ENCODE data around the gene SPOCK2. TPM values are rescaled to one million over a fixed set of nuclear protein-coding genes. Genes with fewer than 3 reads are reported as not detected.

The SPOCK2 gene
- polyA plus RNA-seq, 1 experiment = 0.02 TPM

DNA sequence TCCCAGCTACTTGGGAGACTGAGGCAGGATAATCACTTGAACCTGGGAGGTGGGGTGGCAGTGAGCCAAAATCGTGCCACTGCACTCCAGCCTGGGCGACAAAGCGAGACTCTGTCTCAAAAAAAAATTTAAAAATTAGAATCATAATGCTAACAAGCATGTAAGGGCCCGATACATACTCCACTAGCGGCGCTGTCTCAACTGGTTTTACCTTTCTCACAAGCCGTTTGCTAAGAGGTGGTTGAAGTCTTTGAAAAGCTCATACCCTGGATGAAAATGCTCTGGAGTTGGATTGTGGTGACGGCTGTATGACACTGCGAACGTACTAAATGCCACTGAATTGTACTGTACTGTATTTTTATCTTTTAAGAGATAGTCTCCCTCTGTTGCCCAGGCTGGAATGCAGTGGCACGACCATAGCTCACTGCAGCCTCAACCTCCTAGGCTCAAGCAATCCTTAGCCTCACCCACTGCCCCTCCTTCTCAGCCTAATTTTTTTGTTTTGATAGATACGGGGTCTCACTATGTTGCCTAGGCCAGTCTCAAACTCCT is 29.9 kb downstream of the SPOCK2 start:
- Histone ChIP-seq H3K4me3 (ENCODE audit: low read depth, low read length) (no peak overlapping the region), H3K27ac (ENCODE audit: low read depth, low read length) (no peak overlapping the region), H3K9me3 (ENCODE audit: control insufficient read depth, insufficient read depth, low read length) (no peaks in the 10 kb centered on the region; the same call in 1 of the 2 replicates), H3K27me3 (ENCODE audit: control insufficient read depth, insufficient read depth, low read length) (peaks cover 28% of the 10 kb centered on the region)
- DNase-seq (ENCODE audit: low read depth, low spot score) = no peak
- ChIA-PET POLR2A (no interaction called here), CTCF (interaction anchor here (1.7 to 3.9 kb wide), 2 partner anchors 9 to 162 kb away, joined by 10 to 32 read pairs; no protein-coding TSS in a partner anchor)
- TF ChIP-seq, protein P1, sequence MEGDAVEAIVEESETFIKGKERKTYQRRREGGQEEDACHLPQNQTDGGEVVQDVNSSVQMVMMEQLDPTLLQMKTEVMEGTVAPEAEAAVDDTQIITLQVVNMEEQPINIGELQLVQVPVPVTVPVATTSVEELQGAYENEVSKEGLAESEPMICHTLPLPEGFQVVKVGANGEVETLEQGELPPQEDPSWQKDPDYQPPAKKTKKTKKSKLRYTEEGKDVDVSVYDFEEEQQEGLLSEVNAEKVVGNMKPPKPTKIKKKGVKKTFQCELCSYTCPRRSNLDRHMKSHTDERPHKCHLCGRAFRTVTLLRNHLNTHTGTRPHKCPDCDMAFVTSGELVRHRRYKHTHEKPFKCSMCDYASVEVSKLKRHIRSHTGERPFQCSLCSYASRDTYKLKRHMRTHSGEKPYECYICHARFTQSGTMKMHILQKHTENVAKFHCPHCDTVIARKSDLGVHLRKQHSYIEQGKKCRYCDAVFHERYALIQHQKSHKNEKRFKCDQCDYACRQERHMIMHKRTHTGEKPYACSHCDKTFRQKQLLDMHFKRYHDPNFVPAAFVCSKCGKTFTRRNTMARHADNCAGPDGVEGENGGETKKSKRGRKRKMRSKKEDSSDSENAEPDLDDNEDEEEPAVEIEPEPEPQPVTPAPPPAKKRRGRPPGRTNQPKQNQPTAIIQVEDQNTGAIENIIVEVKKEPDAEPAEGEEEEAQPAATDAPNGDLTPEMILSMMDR (IDR thresholded peaks at IDR 0.05; ENCODE audit: low read depth, low read length) = no peak

DNA sequence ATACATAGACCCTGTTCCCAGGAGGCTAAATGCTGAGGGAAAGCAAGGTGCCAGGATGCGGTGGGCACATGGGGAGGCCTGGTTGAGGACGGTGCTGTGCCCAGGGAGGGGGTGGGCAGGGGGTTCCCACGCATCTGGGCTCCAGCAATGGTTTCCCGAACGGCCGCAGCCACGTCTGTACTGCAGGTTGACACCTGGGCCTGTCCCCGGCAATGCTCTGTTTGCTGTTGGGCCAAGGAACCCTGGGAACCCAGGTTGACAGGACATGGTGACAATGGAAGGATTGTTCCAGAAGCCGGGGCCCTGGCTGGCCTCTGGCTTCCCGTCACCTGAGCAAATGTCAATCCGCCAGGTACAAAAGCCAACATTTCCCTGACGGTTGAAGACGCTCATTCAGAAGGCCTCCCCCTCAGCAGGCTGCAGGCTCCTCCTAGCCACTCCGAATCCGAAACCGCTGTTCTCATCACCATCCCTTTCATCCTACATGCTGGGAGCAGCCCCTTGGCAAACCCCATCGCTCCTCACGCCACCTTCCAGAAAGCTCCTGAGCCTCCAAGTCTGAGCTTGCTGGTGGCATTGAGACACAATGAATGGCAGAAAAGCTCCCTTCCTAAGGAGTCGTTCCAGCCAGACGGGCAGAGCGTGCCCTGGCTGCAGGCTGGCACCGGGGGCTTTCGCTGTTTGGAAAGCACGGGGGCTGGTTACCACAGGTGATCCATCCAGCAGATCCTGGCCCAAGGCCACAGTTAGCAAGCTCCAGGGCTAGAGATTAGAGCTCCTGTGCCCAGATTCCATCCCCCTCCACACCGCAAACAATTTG is 31.2 kb downstream of the SPOCK2 start:
- TF ChIP-seq, protein P1 (IDR thresholded peaks at IDR 0.05; ENCODE audit: low read depth, low read length) = no peak
- POLR2A ChIA-PET = no interaction called here
- H3K27ac ChIP-seq (ENCODE audit: low read depth, low read length) = no peak overlapping the region
- CTCF ChIA-PET = interaction anchor here (0.5 to 3.9 kb wide), 4 partner anchors 8 to 161 kb away, joined by 3 to 32 read pairs (median 4); no protein-coding TSS in a partner anchor
- DNase-seq (ENCODE audit: low read depth, low spot score) = no peak
- H3K4me3 ChIP-seq (ENCODE audit: low read depth, low read length) = no peak overlapping the region
- H3K9me3 ChIP-seq (ENCODE audit: control insufficient read depth, insufficient read depth, low read length) = no peaks in the 10 kb centered on the region; the same call in 1 of the 2 replicates
- peaks cover 28% of the 10 kb centered on the region for H3K27me3 ChIP-seq (ENCODE audit: control insufficient read depth, insufficient read depth, low read length)

DNA sequence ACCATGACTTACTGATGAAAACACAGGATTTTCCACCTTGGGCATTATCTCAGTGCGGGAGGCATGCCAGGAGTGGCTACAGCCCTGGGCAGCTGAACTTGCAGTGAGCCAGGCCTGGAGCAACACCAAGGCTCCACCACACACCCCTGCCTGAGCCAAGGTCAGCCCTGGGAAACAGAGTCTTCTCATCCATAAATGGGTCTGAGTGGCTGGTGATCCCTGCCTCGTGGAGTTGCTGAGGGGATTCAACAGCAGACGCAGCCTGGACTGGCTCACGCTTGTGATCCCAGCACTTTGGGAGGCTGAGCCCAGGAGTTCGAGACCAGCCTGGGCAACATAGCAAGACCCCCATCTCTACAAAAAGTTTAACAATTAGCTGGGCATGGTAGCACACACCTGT is 32.2 kb downstream of the SPOCK2 start:
- ChIA-PET POLR2A (no interaction called here), CTCF (interaction anchor here (1.7 kb wide), 1 partner anchor 160 kb away, joined by 6 read pairs; no protein-coding TSS in a partner anchor)
- H3K9me3 ChIP-seq (ENCODE audit: control insufficient read depth, insufficient read depth, low read length) = no peaks in the 10 kb centered on the region; the same call in 1 of the 2 replicates
- peaks cover 21% of the 10 kb centered on the region for H3K27me3 ChIP-seq (ENCODE audit: control insufficient read depth, insufficient read depth, low read length)
- DNase-seq (ENCODE audit: low read depth, low spot score) = no peak
- no peak overlapping the region for H3K4me3 ChIP-seq (ENCODE audit: low read depth, low read length)
- TF ChIP-seq, protein P1 (IDR thresholded peaks at IDR 0.05; ENCODE audit: low read depth, low read length) = no peak
- H3K27ac ChIP-seq (ENCODE audit: low read depth, low read length) = no peak overlapping the region

DNA sequence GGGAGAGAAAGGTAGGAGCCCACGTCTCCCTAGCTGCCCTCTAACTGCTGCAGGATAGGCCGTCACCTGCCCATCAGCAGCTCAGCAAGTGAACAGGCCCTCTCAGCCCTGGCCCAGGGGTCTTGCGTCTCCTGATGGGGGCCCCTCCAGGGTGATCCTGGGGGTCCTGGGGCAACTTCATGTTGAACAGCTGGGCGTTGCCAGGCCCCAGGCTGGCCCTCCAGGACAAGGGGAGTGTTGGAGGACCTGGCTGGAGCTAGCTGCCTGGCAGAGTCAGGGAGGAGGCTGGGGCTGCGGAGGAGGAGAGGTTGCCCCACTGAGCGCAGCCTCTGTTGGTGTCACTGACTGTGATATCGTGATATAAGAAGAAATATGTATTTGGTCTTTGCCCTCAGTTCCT is 34.7 kb downstream of the SPOCK2 start:
- Histone ChIP-seq H3K9me3 (ENCODE audit: control insufficient read depth, insufficient read depth, low read length) (peaks cover 4% of the 10 kb centered on the region), H3K27ac (ENCODE audit: low read depth, low read length) (no peak overlapping the region), H3K4me3 (ENCODE audit: low read depth, low read length) (no peak overlapping the region), H3K27me3 (ENCODE audit: control insufficient read depth, insufficient read depth, low read length) (peaks cover 9% of the 10 kb centered on the region)
- no peak for DNase-seq (ENCODE audit: low read depth, low spot score)
- CTCF ChIA-PET = interaction anchor here (0.8 kb wide), 1 partner anchor 157 kb away, joined by 3 read pairs; no protein-coding TSS in a partner anchor
- POLR2A ChIA-PET = no interaction called here
- TF ChIP-seq, protein P1 (IDR thresholded peaks at IDR 0.05; ENCODE audit: low read depth, low read length) = no peak

DNA sequence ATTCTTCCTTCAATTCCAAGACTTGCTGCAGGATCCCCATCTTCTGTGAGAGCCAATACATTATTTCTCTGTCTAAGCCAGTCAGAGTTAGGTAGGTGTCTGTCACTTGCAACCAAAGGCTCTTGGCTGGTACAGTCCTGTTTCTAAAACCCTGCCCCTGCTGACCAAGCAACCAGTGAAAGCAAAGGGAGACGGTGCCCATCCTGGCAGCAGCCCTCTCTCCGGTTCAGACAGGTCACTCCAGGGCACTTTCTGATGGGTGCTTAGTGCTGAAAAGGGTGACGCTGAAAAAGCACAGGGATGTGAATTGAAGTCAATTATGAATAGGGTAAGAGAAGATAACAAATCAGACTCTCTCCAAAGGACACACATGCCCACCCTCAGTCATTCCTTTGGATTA is 37.5 kb downstream of the SPOCK2 start:
- Histone ChIP-seq H3K27me3 (ENCODE audit: control insufficient read depth, insufficient read depth, low read length) (peaks cover 4% of the 10 kb centered on the region), H3K4me3 (ENCODE audit: low read depth, low read length) (no peak overlapping the region), H3K27ac (ENCODE audit: low read depth, low read length) (no peak overlapping the region), H3K9me3 (ENCODE audit: control insufficient read depth, insufficient read depth, low read length) (peaks cover 4% of the 10 kb centered on the region)
- TF ChIP-seq, protein P1 (IDR thresholded peaks at IDR 0.05; ENCODE audit: low read depth, low read length) = no peak
- ChIA-PET CTCF (interaction anchor here (0.8 to 8.3 kb wide), 6 partner anchors 16 to 287 kb away, joined by 4 to 168 read pairs (median 18); no protein-coding TSS in a partner anchor), POLR2A (no interaction called here)
- DNase-seq (ENCODE audit: low read depth, low spot score) = no peak

Measured in AG04450 (cell line).